ENCODE data around the gene CCDC30. TPM values are rescaled to one million over a fixed set of nuclear protein-coding genes. Genes with fewer than 3 reads are reported as not detected.
"Not testable (repeated sequence)": the region's sequence is repeated elsewhere in the genome, so short reads cannot be mapped to it uniquely, and the experiment has no call there.

The CCDC30 gene
- total RNA-seq, 1 donor from 2014 or later = 4.1 TPM

DNA sequence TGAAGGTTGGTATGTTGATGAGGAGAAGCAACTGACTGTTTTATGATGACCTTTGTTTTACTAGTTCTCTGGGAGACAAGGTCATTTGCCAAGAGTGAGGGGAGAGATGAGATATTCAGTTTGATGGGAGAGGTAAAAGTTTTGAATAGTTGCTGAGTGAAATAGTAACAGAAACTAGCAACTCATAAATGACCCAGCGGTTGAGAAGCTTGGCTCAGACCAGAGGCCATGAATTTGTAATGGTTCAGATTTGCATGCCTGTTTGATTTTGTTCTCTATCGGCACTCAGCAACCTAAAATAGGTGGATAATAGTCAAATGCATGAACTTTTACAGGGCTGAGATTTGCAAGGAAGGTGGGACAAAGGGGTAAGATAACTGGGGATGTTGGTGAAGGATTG lies 6.6 kb downstream of the CCDC30 start:
- no peaks in the 10 kb centered on the region for H3K36me3 Mint-ChIP-seq (ENCODE audit: unreplicated experiment)
- no peaks in the 10 kb centered on the region for H3K4me1 Mint-ChIP-seq (ENCODE audit: unreplicated experiment)
- no peak for DNase-seq (ENCODE audit: extremely low spot score, unreplicated experiment)
- TF ChIP-seq, protein P1, sequence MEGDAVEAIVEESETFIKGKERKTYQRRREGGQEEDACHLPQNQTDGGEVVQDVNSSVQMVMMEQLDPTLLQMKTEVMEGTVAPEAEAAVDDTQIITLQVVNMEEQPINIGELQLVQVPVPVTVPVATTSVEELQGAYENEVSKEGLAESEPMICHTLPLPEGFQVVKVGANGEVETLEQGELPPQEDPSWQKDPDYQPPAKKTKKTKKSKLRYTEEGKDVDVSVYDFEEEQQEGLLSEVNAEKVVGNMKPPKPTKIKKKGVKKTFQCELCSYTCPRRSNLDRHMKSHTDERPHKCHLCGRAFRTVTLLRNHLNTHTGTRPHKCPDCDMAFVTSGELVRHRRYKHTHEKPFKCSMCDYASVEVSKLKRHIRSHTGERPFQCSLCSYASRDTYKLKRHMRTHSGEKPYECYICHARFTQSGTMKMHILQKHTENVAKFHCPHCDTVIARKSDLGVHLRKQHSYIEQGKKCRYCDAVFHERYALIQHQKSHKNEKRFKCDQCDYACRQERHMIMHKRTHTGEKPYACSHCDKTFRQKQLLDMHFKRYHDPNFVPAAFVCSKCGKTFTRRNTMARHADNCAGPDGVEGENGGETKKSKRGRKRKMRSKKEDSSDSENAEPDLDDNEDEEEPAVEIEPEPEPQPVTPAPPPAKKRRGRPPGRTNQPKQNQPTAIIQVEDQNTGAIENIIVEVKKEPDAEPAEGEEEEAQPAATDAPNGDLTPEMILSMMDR (IDR thresholded peaks at IDR 0.05) = no peak
- no peak overlapping the region for H3K27ac Mint-ChIP-seq (ENCODE audit: unreplicated experiment)
- no peak overlapping the region for H3K4me3 Mint-ChIP-seq (ENCODE audit: unreplicated experiment)
- peaks cover 12% of the 10 kb centered on the region for H3K27me3 Mint-ChIP-seq (ENCODE audit: unreplicated experiment)
- no peaks in the 10 kb centered on the region for H3K9me3 Mint-ChIP-seq (ENCODE audit: unreplicated experiment)

DNA sequence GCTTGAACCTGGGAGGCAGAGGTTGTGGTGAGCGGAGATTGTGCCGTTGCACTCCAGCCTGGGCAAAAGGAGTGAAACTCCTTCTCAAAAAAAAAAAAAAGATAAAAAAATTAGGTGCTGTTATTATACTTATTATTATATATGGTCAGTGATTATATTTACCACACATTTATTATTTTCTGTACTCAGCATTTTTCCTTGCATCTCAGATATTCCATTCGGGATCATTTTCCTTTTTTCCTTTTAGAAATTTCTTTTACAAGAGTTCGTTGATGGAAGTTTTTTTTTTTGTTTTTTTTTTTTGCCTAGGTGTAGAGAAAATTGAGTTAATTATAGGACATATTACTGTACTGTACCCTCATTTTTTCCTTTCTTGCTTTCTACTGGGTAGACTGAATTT lies 13.5 kb downstream of the CCDC30 start:
- Mint-ChIP-seq H3K4me1 (ENCODE audit: unreplicated experiment) (no peaks in the 10 kb centered on the region), H3K36me3 (ENCODE audit: unreplicated experiment) (no peaks in the 10 kb centered on the region), H3K27me3 (ENCODE audit: unreplicated experiment) (no peaks in the 10 kb centered on the region), H3K9me3 (ENCODE audit: unreplicated experiment) (no peaks in the 10 kb centered on the region), H3K4me3 (ENCODE audit: unreplicated experiment) (no peak overlapping the region), H3K27ac (ENCODE audit: unreplicated experiment) (no peak overlapping the region)
- DNase-seq (ENCODE audit: extremely low spot score, unreplicated experiment) = no peak
- TF ChIP-seq, protein P1 (IDR thresholded peaks at IDR 0.05) = no peak

DNA sequence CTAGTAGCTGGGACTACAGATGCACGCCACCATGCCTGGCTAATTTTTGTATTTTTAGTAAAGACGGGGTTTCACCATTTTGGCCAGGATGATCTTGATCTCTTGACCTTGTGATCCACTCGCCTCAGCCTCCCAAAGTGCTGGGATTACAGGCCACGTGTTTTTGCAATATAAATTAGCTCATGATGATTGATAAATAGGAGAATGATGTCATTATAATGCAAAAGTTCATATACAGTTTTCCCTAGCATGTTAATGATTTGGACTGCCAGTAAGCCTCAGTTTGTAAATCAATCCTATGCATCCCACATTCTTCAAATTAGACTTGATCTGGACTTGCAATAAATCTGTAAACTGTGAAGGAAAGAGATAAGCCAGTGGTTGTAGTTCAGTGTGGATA lies 14.3 kb downstream of the CCDC30 start:
- not testable (repeated sequence) for H3K36me3 Mint-ChIP-seq (ENCODE audit: unreplicated experiment); H3K4me3 Mint-ChIP-seq (ENCODE audit: unreplicated experiment); H3K27me3 Mint-ChIP-seq (ENCODE audit: unreplicated experiment); H3K4me1 Mint-ChIP-seq (ENCODE audit: unreplicated experiment); DNase-seq (ENCODE audit: extremely low spot score, unreplicated experiment); H3K9me3 Mint-ChIP-seq (ENCODE audit: unreplicated experiment); H3K27ac Mint-ChIP-seq (ENCODE audit: unreplicated experiment)

DNA sequence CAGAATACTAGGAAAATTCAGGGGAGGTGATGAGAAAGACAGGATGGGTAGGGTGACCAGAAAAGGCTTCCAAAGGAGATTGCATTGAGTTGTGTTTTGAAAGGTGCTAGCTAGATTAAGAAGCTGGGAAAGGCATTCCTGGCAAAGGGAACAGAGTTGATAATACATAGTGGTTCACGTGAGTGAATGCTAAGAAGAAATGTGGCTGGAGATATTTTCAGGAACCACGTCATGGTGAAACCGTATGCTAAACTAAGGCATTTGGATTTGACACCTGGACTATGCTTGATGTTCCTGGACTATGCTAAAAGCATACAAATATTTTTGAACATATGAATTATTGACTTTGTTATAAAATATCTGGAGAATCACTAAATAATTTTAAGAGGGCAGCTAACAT lies 14.7 kb downstream of the CCDC30 start:
- Mint-ChIP-seq H3K4me3 (ENCODE audit: unreplicated experiment) (no peak overlapping the region), H3K4me1 (ENCODE audit: unreplicated experiment) (no peaks in the 10 kb centered on the region), H3K27me3 (ENCODE audit: unreplicated experiment) (no peaks in the 10 kb centered on the region), H3K9me3 (ENCODE audit: unreplicated experiment) (no peaks in the 10 kb centered on the region), H3K36me3 (ENCODE audit: unreplicated experiment) (no peaks in the 10 kb centered on the region), H3K27ac (ENCODE audit: unreplicated experiment) (no peak overlapping the region)
- TF ChIP-seq, protein P1 (IDR thresholded peaks at IDR 0.05) = no peak
- no peak for DNase-seq (ENCODE audit: extremely low spot score, unreplicated experiment)

DNA sequence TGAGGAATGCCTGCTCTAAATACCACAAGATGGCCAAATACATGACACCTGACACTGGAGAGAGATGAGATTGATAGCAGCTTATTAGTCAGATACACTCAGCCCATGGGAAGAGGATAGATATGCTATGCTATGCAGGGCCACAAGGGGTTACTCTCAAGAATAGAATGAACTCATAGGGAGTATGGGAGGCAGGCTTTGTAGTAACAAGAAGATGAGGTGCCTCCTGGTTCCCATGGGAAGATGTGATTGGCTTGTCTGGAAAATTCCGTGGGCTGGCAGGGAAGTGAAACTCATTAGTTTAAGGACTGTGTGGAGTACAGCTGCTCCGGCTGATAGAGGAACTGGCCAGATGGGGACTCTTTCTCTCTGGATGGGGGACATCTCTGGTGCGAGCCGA lies 16.5 kb downstream of the CCDC30 start:
- DNase-seq (ENCODE audit: extremely low spot score, unreplicated experiment) = no peak
- TF ChIP-seq, protein P1 (IDR thresholded peaks at IDR 0.05) = no peak
- Mint-ChIP-seq H3K9me3 (ENCODE audit: unreplicated experiment) (no peaks in the 10 kb centered on the region), H3K27ac (ENCODE audit: unreplicated experiment) (no peak overlapping the region), H3K27me3 (ENCODE audit: unreplicated experiment) (no peaks in the 10 kb centered on the region), H3K4me1 (ENCODE audit: unreplicated experiment) (no peaks in the 10 kb centered on the region), H3K36me3 (ENCODE audit: unreplicated experiment) (no peaks in the 10 kb centered on the region), H3K4me3 (ENCODE audit: unreplicated experiment) (no peak overlapping the region)

DNA sequence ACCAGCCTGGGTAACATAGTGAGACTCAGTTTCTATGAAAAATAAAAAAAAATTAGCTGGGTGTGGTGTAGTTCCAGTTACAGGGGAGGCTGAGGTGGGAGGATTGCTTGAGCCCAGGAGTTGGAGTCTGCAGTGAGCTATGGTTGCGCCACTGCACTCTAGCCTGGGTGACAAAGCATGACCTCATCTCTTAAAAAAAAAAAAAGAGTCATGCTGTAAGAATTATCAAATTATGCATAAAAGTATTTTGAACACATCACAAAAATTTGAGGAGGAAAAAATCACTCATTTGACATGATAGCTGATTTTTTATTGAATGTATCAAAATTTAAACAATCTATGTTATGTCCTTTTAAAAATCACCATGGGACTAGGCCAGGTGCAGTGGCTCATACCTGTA lies 17.8 kb downstream of the CCDC30 start:
- TF ChIP-seq, protein P1 (IDR thresholded peaks at IDR 0.05) = no peak
- Mint-ChIP-seq H3K36me3 (ENCODE audit: unreplicated experiment) (no peaks in the 10 kb centered on the region), H3K9me3 (ENCODE audit: unreplicated experiment) (no peaks in the 10 kb centered on the region), H3K27me3 (ENCODE audit: unreplicated experiment) (no peaks in the 10 kb centered on the region), H3K4me3 (ENCODE audit: unreplicated experiment) (no peak overlapping the region), H3K4me1 (ENCODE audit: unreplicated experiment) (no peaks in the 10 kb centered on the region), H3K27ac (ENCODE audit: unreplicated experiment) (no peak overlapping the region)
- DNase-seq (ENCODE audit: extremely low spot score, unreplicated experiment) = no peak

Data from osteocyte (in vitro differentiated cells).